Right cardiac atrium (tissue), 5 donors: Measurements from ENCODE around the gene TYRO3. TPM values are rescaled to one million over a fixed set of nuclear protein-coding genes. Genes with fewer than 3 reads are reported as not detected.
"Not testable (repeated sequence)": the region's sequence is repeated elsewhere in the genome, so short reads cannot be mapped to it uniquely, and the experiment has no call there.

Experiments used
- ATAC-seq, 2 donors: fragments of 200-7000 bp; cut with Tn5 transposase; one replicate each; pipeline versions ENCODE4 v1.8.0 to v1.9.1; 2020; ENCODE audit warnings: moderate library complexity in 2 of 2, mild to moderate bottlenecking in 1 of 2
- DNase-seq, 3 donors: peaks; one replicate each; pipeline ENCODE4 v3.0.0-alpha.2; 2020
- H3K27ac ChIP-seq: one replicate; pipeline ENCODE4 v1.5.1; 2013; ENCODE audit warnings: mild to moderate bottlenecking, low read length, control low read depth, moderate library complexity
- H3K27me3 ChIP-seq: one replicate; pipeline ENCODE4 v1.6.1; 2013; ENCODE audit not compliant: control insufficient read depth, insufficient read depth
- H3K4me1 ChIP-seq: one replicate; pipeline ENCODE4 v1.6.1; 2013; ENCODE audit warnings: low read length; ENCODE audit not compliant: control insufficient read depth, insufficient read depth
- H3K4me3 ChIP-seq: one replicate; pipeline ENCODE4 v1.5.1; 2013; ENCODE audit warnings: low read length, control low read depth
- H3K9me3 ChIP-seq: one replicate; pipeline ENCODE4 v1.6.1; 2013; ENCODE audit warnings: low read length; ENCODE audit not compliant: control insufficient read depth
- WGBS: extraction: QIAGEN DNeasy Blood & Tissue Kit; methylation state at CpG from one replicate; pipeline ENCODE4 v1.1.7; 2013; 5-methylcytosine and 5-hydroxymethylcytosine counted together
- intact Hi-C, 4 donors: fragments of 100-400 bp; cut with DNase I; formaldehyde crosslinking; loops; one replicate each; pipeline versions ENCODE4 v1.11.0 to v1.14.0; 2022 to 2023
- polyA plus RNA-seq: library from polyadenylated mRNA; stranded (reverse); fragments of 200-250 nt; gene quantifications from one replicate; pipeline ENCODE4 v1.2.3, GENCODE V29; 2013
- total RNA-seq, 4 donors: library from RNA; stranded (reverse); fragmentation: NEBNext Ultra II Directional; extraction: Animal tissue kit (Norgen Biotek cat#: 25700); gene quantifications; one replicate each; pipeline ENCODE4 v1.2.1, GENCODE V29; 2021
- donor health status: healthy with polysubstance abuse.
- donor health status: DM: no; HTN: yes; CAD: no.
- donor health status: DM: no; HTN: no; CAD: no.
- donor health status: DM: no; HTN: yes; CAD: no; lungs with severe emphysema.
- donor health status: DM: yes; HTN: yes; CAD: no.

Gene TYRO3
- total and polyA plus RNA-seq, 5 donors = 5.4 to 11.3 (median 6.8) TPM

- 82% methylated on average over 8 of the region's 8 CpGs for WGBS
- Histone ChIP-seq H3K27ac (no peak overlapping the region), H3K27me3 (no peaks in the 10 kb centered on the region), H3K9me3 (no peaks in the 10 kb centered on the region), H3K4me3 (no peak overlapping the region), H3K4me1 (peaks cover 7% of the 10 kb centered on the region)
- intact Hi-C loops = no loop called here
- no peak for ATAC-seq
- no peak for DNase-seq
Measured at GRCh38 chr15:41564960-41565502, 6.0 kb downstream of the TYRO3 start.

DNA sequence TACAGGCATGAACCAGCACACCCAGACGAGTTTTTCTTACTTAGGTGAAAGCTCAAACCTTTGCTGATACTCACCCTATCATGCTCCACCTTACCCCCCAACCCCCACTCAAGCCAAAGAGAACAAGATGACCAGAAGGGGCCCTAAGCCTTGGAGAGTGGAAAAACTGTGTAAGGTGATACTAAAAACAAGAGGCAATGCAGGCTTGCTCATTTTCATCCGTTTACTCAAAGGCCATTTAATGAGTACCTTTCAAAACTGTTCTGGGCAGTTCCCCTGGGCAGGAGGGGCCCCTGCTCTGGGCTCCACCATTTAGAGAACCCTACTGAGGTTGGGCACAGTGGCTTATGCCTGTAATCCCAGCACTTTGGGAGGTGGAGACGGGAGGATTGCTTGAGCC, 6.7 kb downstream of the TYRO3 start:
- DNase-seq (peak in 1 of 3 donors; percentile 2), ATAC-seq (no peak)
- H3K4me1 ChIP-seq = peaks cover 6% of the 10 kb centered on the region
- H3K9me3 ChIP-seq = no peaks in the 10 kb centered on the region
- 85% methylated on average over 3 of the region's 3 CpGs for WGBS
- H3K27me3 ChIP-seq = no peaks in the 10 kb centered on the region
- H3K27ac ChIP-seq = no peak overlapping the region
- intact Hi-C loops = no loop called here
- H3K4me3 ChIP-seq = no peak overlapping the region

DNA sequence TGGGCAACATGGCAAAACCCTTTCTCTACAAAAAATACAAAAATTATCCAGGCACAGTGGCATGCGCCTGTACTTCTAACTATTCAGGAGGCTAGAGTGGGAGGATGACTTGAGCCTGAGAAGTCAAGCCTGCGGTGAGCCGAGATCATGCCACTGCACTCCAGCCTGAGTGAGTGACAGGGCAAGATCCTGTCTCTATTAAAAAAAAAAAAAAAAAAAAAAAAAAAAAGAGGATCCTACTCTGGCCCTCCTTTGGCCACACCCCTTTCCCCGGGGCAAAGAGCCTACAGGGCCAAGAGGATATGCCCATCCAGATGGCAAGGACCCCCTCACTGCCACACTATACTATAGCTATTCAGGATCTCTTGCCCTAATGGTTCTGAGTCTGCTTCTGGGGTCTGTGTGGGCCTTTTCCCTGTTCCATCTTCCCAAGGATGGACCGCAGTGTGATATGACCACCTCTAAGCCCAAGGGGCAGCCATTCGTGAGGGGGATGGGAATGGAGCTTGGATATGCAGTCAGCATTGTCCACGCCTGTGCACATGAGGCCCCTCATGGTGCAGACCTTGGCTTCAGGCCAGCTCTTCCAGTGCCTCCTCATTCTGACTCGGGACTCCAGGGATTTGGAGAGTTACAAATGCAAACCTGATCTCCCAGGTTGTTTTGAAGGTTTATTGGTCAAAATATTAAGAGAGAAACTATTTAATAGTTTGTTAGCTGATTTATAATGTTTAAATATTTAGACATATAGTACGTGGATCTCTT, 7.3 kb downstream of the TYRO3 start:
- no peak for ATAC-seq
- WGBS = 73% methylated on average over 9 of the region's 9 CpGs
- intact Hi-C loops = no loop called here
- Histone ChIP-seq H3K27ac (no peak overlapping the region), H3K27me3 (no peaks in the 10 kb centered on the region), H3K4me3 (no peak overlapping the region), H3K9me3 (no peaks in the 10 kb centered on the region), H3K4me1 (peaks cover 6% of the 10 kb centered on the region)
- DNase-seq = peak in 1 of 3 donors; percentile 27

- Histone ChIP-seq H3K27ac (no peak overlapping the region), H3K4me3 (no peak overlapping the region), H3K9me3 (no peaks in the 10 kb centered on the region), H3K4me1 (peaks cover 6% of the 10 kb centered on the region), H3K27me3 (no peaks in the 10 kb centered on the region)
- intact Hi-C loops = no loop called here
- peak in 1 of 3 donors; percentile 22 for DNase-seq
- 95% methylated on average over 6 of the region's 6 CpGs for WGBS
- no peak for ATAC-seq
Measured at GRCh38 chr15:41567261-41567660, 8.2 kb downstream of the TYRO3 start.

GRCh38 chr15:41567862-41568261, 8.8 kb downstream of the TYRO3 start:
- WGBS = 85% methylated on average over 4 of the region's 4 CpGs
- no peak for DNase-seq

DNA sequence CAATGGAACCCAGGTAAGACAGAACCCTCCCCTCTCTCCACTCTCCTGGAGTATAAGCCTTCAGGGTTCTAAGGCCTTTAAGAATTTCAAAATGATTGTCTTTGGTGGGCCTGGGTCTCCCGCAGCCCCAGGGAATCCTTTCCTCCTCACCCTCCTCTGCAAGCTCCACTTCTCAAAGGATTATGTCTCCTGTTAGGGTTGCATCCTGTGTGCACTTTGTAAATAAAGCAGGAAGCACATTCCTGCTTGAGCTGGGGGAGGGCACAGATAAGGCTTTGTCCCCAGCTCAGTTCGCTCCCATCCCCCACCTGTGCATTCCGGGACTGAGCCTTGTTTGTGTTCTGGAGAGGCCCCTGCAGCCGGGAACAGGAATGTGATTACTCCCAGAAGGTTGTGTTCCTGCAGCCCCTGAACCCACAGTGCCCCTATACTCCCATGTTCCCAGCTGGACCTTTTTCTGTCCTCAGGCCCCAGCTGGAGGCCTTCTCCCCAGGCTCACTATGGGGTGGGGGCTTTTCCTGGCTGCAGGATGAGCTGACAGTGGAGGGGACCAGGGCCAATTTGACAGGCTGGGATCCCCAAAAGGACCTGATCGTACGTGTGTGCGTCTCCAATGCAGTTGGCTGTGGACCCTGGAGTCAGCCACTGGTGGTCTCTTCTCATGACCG, 9.5 kb downstream of the TYRO3 start:
- H3K4me1 ChIP-seq = peaks cover 6% of the 10 kb centered on the region
- H3K27me3 ChIP-seq = no peaks in the 10 kb centered on the region
- intact Hi-C loops = no loop called here
- no peaks in the 10 kb centered on the region for H3K9me3 ChIP-seq
- DNase-seq (peak; percentile 25 to 83 (median 71)), ATAC-seq (peak; percentile 22 to 48)
- H3K27ac ChIP-seq = peak overlapping the region; percentile 25
- 50% methylated on average over 8 of the region's 8 CpGs for WGBS
- no peak overlapping the region for H3K4me3 ChIP-seq

More at GRCh38 chr15:41567862-41568261, 8.8 kb downstream of the TYRO3 start:
- Histone ChIP-seq H3K4me3 (no peak overlapping the region), H3K27me3 (no peaks in the 10 kb centered on the region), H3K27ac (no peak overlapping the region), H3K9me3 (no peaks in the 10 kb centered on the region), H3K4me1 (peaks cover 6% of the 10 kb centered on the region)
- intact Hi-C loops = no loop called here
- no peak for ATAC-seq

DNA sequence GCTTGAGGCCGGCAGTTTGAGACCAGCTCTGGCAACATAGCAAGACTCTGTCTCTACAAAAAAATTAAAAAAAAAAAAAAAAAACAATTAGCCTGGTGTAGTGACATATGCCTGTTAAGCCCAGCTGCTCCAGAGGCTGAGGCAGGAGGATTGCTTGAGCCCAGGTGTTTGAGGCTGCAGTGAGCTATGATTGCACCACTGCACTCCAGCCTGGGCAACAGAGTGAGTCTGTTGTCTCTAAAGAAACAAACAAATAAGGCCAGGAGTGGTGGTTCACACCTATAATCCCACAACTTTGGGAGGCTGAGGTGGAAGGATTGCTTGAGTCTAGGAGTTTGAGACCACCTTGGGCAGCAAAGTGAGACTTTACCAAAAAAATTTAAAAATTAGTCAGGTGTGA, 10.2 kb downstream of the TYRO3 start:
- DNase-seq, ATAC-seq, H3K27ac ChIP-seq, intact Hi-C loops, H3K4me3 ChIP-seq, H3K4me1 ChIP-seq, H3K27me3 ChIP-seq, H3K9me3 ChIP-seq: not testable (repeated sequence)
- 80% methylated on average over 1 of the region's 1 CpG for WGBS

- WGBS = 74% methylated on average over 3 of the region's 3 CpGs
- DNase-seq = no peak
- H3K27ac ChIP-seq = no peak overlapping the region
- H3K4me3 ChIP-seq = no peak overlapping the region
- intact Hi-C loops = no loop called here
- H3K4me1 ChIP-seq = peaks cover 11% of the 10 kb centered on the region
- ATAC-seq = no peak
- H3K9me3 ChIP-seq = no peaks in the 10 kb centered on the region
- no peaks in the 10 kb centered on the region for H3K27me3 ChIP-seq
Measured at GRCh38 chr15:41570764-41571163, 11.8 kb downstream of the TYRO3 start.

- 96% methylated on average over 3 of the region's 3 CpGs for WGBS
- no peak overlapping the region for H3K4me3 ChIP-seq
- no peaks in the 10 kb centered on the region for H3K9me3 ChIP-seq
- no peaks in the 10 kb centered on the region for H3K27me3 ChIP-seq
- peaks cover 11% of the 10 kb centered on the region for H3K4me1 ChIP-seq
- no peak overlapping the region for H3K27ac ChIP-seq
- ATAC-seq (no peak), DNase-seq (no peak)
- intact Hi-C loops = no loop called here
Measured at GRCh38 chr15:41571948-41572347, 12.9 kb downstream of the TYRO3 start.

DNA sequence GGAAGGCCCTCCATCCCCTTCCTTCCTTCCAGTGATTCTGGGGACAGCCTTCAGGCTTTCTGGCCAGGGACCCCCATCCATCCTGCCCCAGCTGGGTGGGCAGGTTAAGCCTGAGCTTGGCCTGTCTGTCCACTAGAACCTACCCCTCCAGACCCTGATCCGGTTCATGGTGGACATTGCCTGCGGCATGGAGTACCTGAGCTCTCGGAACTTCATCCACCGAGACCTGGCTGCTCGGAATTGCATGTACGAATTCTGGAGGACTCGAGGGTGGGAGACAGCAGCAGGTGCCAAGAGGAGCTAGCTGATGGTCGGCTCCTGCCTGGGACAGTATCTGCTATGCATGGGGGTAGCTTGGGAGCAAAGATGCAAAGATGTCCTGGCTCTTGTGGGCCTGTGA, 13.9 kb downstream of the TYRO3 start:
- H3K27me3 ChIP-seq = no peaks in the 10 kb centered on the region
- H3K4me1 ChIP-seq = peaks cover 10% of the 10 kb centered on the region
- no peak overlapping the region for H3K27ac ChIP-seq
- no peak for ATAC-seq
- WGBS = 93% methylated on average over 8 of the region's 8 CpGs
- DNase-seq = no peak
- H3K9me3 ChIP-seq = no peaks in the 10 kb centered on the region
- intact Hi-C loops = no loop called here
- H3K4me3 ChIP-seq = no peak overlapping the region

DNA sequence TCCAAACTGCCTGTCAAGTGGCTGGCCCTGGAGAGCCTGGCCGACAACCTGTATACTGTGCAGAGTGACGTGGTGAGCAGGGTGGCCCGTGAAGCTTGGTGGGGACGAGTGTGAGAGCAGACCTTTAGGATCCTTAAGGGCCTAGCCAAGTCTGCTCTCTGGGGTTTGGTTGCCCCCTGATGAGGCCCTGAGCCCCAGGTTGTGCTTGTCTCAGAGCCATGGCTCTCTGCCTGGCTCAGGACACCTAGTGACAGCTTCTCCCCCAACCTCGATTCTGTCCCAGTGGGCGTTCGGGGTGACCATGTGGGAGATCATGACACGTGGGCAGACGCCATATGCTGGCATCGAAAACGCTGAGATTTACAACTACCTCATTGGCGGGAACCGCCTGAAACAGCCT, 14.4 kb downstream of the TYRO3 start:
- intact Hi-C loops = no loop called here
- WGBS = 88% methylated on average over 13 of the region's 13 CpGs
- Histone ChIP-seq H3K4me3 (no peak overlapping the region), H3K27ac (no peak overlapping the region), H3K4me1 (peaks cover 9% of the 10 kb centered on the region), H3K27me3 (no peaks in the 10 kb centered on the region), H3K9me3 (no peaks in the 10 kb centered on the region)
- DNase-seq = no peak
- ATAC-seq = no peak
